Brain microvascular endothelial cell (primary cell): Measurements from ENCODE around the gene SLC6A19.

Source experiments
- DNase-seq: peaks from one replicate; pipeline ENCODE4 v3.0.0-alpha.2; 2020
- H3K27ac ChIP-seq: fragments of 250-450 bp; sonication (Bioruptor Pico); 2 replicates; pipeline ENCODE4 v1.5.1; 2020; ENCODE audit warnings: mild to moderate bottlenecking, moderate library complexity
- H3K27me3 ChIP-seq: fragments of 250-450 bp; sonication (Bioruptor Pico); replicated peaks from 2 replicates; pipeline ENCODE4 v1.5.1; 2020; ENCODE audit warnings: mild to moderate bottlenecking
- H3K36me3 ChIP-seq: fragments of 250-450 bp; sonication (Bioruptor Pico); replicated peaks from 2 replicates; pipeline ENCODE4 v1.5.1; 2020; ENCODE audit warnings: mild to moderate bottlenecking
- H3K4me3 ChIP-seq: 2 replicates; pipeline ENCODE4 v1.5.1; 2011; ENCODE audit warnings: low read depth, mild to moderate bottlenecking, control low read depth, low read length, moderate library complexity
- CTCF ChIP-seq: IDR thresholded peaks from 2 replicates; pipeline ENCODE4 v1.5.1; 2011; ENCODE audit warnings: low read depth, mild to moderate bottlenecking, moderate library complexity, low read length, control low read depth, inconsistent platforms; ENCODE audit errors: missing control alignments
- in situ Hi-C: cut with HindIII; loops from 2 replicates; pipeline ENCODE4 v1.10.0; 2017; ENCODE audit warnings: low sequenced_read_pairs, low pct_ligation_motif_present

The SLC6A19 gene

GRCh38 chr5:1230551-1230950, 29.2 kb downstream of the SLC6A19 start:
- no peak overlapping the region for H3K27ac ChIP-seq
- in situ Hi-C loops = no loop called here
- DNase-seq = no peak
- no peaks in the 10 kb centered on the region for H3K27me3 ChIP-seq
- H3K36me3 ChIP-seq = no peaks in the 10 kb centered on the region
- H3K4me3 ChIP-seq = no peak overlapping the region
- TF ChIP-seq CTCF = no peak

- Histone ChIP-seq H3K4me3 (no peak overlapping the region), H3K36me3 (no peaks in the 10 kb centered on the region), H3K27ac (no peak overlapping the region), H3K27me3 (no peaks in the 10 kb centered on the region)
- in situ Hi-C loops = no loop called here
- DNase-seq = no peak
- TF ChIP-seq CTCF = no peak
Observed at GRCh38 chr5:1231354-1231905, 30.0 kb downstream of the SLC6A19 start.

- in situ Hi-C loops = no loop called here
- Histone ChIP-seq H3K4me3 (no peak overlapping the region), H3K27me3 (no peaks in the 10 kb centered on the region), H3K36me3 (no peaks in the 10 kb centered on the region), H3K27ac (no peak overlapping the region)
- TF ChIP-seq CTCF = no peak
- no peak for DNase-seq
Observed at GRCh38 chr5:1232780-1233179, 31.4 kb downstream of the SLC6A19 start.

- Histone ChIP-seq H3K27ac (no peak overlapping the region), H3K36me3 (no peaks in the 10 kb centered on the region), H3K4me3 (no peak overlapping the region), H3K27me3 (no peaks in the 10 kb centered on the region)
- in situ Hi-C loops = no loop called here
- no peak for DNase-seq
- no peak for TF ChIP-seq CTCF
Observed at GRCh38 chr5:1235379-1235778, 34.0 kb downstream of the SLC6A19 start.

- Histone ChIP-seq H3K36me3 (no peaks in the 10 kb centered on the region), H3K27me3 (no peaks in the 10 kb centered on the region), H3K4me3 (no peak overlapping the region), H3K27ac (no peak overlapping the region)
- no peak for DNase-seq
- no peak for TF ChIP-seq CTCF
- in situ Hi-C loops = no loop called here
Observed at GRCh38 chr5:1235838-1236237, 34.4 kb downstream of the SLC6A19 start.
